SU-DHL-6 (cell line): Measurements from ENCODE around the gene RPGRIP1.
"Not testable (repeated sequence)": the region's sequence is repeated elsewhere in the genome, so short reads cannot be mapped to it uniquely, and the experiment has no call there.

Source experiments
- EZH2phosphoT487 ChIP-seq: fragments of 200-600 bp; sonication (generic), shearing (Covaris generic); conservative IDR thresholded peaks from 2 replicates; pipeline ENCODE4 v1.6.1; 2018; ENCODE audit warnings: mild to moderate bottlenecking, antibody characterized with exemption, low read length, moderate library complexity, mixed read lengths
- TF ChIP-seq, protein P1 (sequence below): fragments of 200-600 bp; sonication (generic); IDR thresholded peaks from one replicate; pipeline ENCODE4 v1.5.1; 2017; ENCODE audit warnings: antibody characterized with exemption, mild to moderate bottlenecking, low read length, moderate library complexity; ENCODE audit not compliant: insufficient read depth, poor library complexity, severe bottlenecking

DNA sequence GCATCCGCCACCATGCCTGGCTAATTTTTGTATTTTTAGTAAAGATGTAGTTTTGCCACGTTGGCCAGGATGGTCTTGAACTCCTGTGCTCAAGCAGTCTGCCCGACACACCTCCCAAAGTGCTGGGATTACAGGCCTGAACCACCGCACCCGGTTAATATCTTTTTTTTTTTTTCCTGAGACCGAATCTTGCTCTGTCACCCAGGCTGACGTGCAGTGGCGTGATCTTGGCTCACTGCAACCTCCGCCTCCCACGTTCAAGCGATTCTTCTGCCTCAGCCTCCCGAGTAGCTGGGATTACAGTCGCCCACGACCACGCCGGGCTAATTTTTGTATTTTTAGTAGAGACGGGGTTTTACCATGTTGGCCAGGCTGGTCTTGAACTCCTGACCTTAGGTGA is 7.2 kb upstream of the RPGRIP1 start:
- TF ChIP-seq, protein P1, sequence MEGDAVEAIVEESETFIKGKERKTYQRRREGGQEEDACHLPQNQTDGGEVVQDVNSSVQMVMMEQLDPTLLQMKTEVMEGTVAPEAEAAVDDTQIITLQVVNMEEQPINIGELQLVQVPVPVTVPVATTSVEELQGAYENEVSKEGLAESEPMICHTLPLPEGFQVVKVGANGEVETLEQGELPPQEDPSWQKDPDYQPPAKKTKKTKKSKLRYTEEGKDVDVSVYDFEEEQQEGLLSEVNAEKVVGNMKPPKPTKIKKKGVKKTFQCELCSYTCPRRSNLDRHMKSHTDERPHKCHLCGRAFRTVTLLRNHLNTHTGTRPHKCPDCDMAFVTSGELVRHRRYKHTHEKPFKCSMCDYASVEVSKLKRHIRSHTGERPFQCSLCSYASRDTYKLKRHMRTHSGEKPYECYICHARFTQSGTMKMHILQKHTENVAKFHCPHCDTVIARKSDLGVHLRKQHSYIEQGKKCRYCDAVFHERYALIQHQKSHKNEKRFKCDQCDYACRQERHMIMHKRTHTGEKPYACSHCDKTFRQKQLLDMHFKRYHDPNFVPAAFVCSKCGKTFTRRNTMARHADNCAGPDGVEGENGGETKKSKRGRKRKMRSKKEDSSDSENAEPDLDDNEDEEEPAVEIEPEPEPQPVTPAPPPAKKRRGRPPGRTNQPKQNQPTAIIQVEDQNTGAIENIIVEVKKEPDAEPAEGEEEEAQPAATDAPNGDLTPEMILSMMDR = not testable (repeated sequence)
- TF ChIP-seq EZH2phosphoT487 = not testable (repeated sequence)
